Activated naive CD4-positive, alpha-beta T cell treated with anti-CD3 and anti-CD28 coated beads, Interleukin-2, amount 10 ng/mL, durations not matched to agents 7 days and 5 days (primary cell): ENCODE results near the gene YARS1.
A peak's percentile ranks its signal among the peaks of the same experiment; 100 is the strongest.

Source experiments
- CTCF ChIA-PET: fragments of 350-600 bp; sonication (Branson Sonifier 250); formaldehyde crosslinking; loops from one replicate; lab custom pipeline; 2021; ENCODE audit warnings: antibody characterized with exemption; lab: Charles Lee
- DNase-seq: peaks from one replicate; pipeline ENCODE4 v3.0.0-alpha.2; 2020
- H3K27ac Mint-ChIP-seq: one replicate; pipeline ENCODE4 v1.8.0; 2021; ENCODE audit warnings: mild to moderate bottlenecking, moderate library complexity, mixed read lengths
- H3K27me3 Mint-ChIP-seq: one replicate; pipeline ENCODE4 v1.8.0; 2021; ENCODE audit warnings: mild to moderate bottlenecking, mixed read lengths
- H3K36me3 Mint-ChIP-seq: one replicate; pipeline ENCODE4 v1.8.0; 2021; ENCODE audit warnings: mixed read lengths
- H3K4me1 Mint-ChIP-seq: one replicate; pipeline ENCODE4 v1.8.0; 2021; ENCODE audit warnings: mixed read lengths
- H3K4me3 Mint-ChIP-seq: one replicate; pipeline ENCODE4 v1.8.0; 2021; ENCODE audit warnings: mild to moderate bottlenecking, moderate library complexity, mixed read lengths
- H3K9me3 Mint-ChIP-seq: one replicate; pipeline ENCODE4 v1.8.0; 2021; ENCODE audit warnings: mixed read lengths

Gene YARS1

DNA sequence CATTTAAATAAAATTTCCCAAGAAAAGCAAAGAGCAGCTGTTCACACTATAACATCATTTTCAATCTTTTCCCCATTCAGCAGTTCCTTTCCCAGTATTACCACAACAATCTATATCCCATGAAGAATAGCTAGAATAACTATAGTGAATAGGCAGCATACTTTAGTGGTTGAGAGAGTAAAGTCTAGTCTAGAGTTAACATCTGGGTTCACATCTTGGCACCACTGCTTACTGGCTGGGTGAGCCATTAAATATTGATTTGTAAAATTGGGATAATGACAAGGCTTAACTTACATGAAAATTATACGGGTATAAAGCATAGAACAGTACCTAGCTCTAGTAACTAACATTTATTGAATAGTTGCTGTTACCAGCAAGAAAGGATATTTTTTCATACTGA is 14.7 kb upstream of the YARS1 start:
- Mint-ChIP-seq H3K36me3 (peaks cover 69% of the 10 kb centered on the region), H3K27me3 (no peaks in the 10 kb centered on the region), H3K4me1 (peaks cover 6% of the 10 kb centered on the region), H3K4me3 (no peak overlapping the region), H3K27ac (peak overlapping the region; percentile 15), H3K9me3 (no peaks in the 10 kb centered on the region)
- CTCF ChIA-PET: no interaction called here
- no peak for DNase-seq

DNA sequence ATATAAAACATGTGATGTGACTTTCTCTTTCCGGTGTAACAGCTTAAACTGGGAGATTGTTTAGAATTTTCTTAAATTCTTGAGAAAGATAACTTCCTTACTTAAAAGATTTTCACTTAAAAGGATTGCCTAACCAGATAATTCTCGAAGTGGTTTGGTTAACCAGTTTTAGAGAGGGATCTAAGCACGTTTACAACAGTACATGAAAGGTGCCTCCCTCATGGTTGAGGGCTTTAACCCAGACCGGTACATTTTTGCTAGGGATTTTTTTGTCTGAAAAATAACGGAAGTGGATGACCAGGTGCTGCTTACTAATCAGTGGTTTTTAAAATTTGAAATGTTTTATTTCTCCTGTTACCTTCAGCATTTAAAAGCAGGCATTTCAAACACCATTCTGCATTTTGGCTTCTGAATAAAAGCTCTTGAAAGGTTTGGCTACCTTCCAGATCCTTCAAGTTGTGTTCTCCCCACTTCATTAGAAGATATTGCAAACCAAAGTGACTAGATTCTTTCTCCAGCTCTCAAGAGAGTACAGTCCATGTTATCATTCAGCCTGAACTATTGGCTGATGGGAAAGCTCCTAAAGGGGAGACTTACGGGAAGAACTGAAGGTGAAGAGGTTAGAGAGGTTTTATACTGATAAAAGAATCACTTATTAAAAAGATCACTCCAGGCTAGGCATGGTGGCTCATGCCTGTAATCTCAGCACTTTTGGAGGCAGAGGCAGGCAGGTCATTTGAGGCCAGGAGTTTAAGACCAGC is 13.1 kb upstream of the YARS1 start:
- Mint-ChIP-seq H3K36me3 (peaks cover 70% of the 10 kb centered on the region), H3K27me3 (no peaks in the 10 kb centered on the region), H3K4me3 (no peak overlapping the region), H3K4me1 (peaks cover 6% of the 10 kb centered on the region), H3K27ac (no peak overlapping the region), H3K9me3 (no peaks in the 10 kb centered on the region)
- no peak for DNase-seq
- CTCF ChIA-PET: interaction anchor here (0.6 to 1.8 kb wide), 4 partner anchors 37 to 416 kb away, joined by 3 to 5 read pairs (median 4); no protein-coding TSS in a partner anchor

DNA sequence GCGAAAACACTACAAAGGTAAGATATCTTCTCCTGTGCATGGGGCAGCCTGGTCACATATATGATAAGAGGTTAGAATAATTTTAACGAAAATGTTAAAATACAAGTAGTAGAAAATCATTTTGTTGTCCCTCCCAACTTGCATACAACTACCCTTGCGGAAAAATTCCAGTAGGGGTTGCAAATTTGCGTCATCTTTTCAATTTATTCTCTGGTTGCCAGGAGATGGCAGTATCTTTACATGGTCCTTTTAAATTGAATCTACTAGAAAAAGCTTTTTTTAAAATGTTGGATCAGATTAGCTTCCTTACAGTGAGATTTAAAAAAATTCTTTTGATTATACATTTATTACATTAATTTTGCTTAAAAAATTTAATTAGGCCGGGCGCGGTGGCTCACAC is 11.2 kb upstream of the YARS1 start:
- H3K4me1 Mint-ChIP-seq: peaks cover 8% of the 10 kb centered on the region
- CTCF ChIA-PET: interaction anchor here (0.7 to 1.4 kb wide), 2 partner anchors 44 to 112 kb away, joined by 3 to 8 read pairs; no protein-coding TSS in a partner anchor
- H3K9me3 Mint-ChIP-seq: no peaks in the 10 kb centered on the region
- H3K36me3 Mint-ChIP-seq: peaks cover 71% of the 10 kb centered on the region
- H3K27me3 Mint-ChIP-seq: no peaks in the 10 kb centered on the region
- H3K4me3 Mint-ChIP-seq: no peak overlapping the region
- no peak overlapping the region for H3K27ac Mint-ChIP-seq
- DNase-seq: no peak

DNA sequence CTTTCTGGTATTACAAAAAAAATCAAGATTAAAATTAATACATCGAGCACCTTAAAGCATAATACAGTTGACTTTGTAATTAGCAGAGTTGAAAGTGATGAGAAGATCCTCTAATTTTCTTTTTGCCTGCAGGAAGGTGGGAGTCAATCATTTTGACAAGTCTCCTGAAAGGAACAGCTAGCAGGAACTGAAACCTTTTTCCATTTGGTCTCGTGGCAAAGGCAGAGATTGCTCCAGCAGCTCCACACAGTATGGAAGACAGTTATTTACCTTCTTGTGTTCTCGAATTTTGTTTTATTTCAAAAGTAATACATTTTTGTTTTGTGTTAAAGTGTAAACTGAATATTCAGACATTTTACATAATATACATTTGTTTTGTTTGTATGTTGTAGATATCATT is 8.0 kb upstream of the YARS1 start:
- H3K9me3 Mint-ChIP-seq: no peaks in the 10 kb centered on the region
- H3K36me3 Mint-ChIP-seq: peaks cover 58% of the 10 kb centered on the region
- H3K4me3 Mint-ChIP-seq: no peak overlapping the region
- DNase-seq: no peak
- no peak overlapping the region for H3K27ac Mint-ChIP-seq
- H3K27me3 Mint-ChIP-seq: no peaks in the 10 kb centered on the region
- CTCF ChIA-PET: interaction anchor here (0.7 kb wide), 1 partner anchor 79 kb away, joined by 4 read pairs; no protein-coding TSS in a partner anchor
- H3K4me1 Mint-ChIP-seq: peaks cover 23% of the 10 kb centered on the region

DNA sequence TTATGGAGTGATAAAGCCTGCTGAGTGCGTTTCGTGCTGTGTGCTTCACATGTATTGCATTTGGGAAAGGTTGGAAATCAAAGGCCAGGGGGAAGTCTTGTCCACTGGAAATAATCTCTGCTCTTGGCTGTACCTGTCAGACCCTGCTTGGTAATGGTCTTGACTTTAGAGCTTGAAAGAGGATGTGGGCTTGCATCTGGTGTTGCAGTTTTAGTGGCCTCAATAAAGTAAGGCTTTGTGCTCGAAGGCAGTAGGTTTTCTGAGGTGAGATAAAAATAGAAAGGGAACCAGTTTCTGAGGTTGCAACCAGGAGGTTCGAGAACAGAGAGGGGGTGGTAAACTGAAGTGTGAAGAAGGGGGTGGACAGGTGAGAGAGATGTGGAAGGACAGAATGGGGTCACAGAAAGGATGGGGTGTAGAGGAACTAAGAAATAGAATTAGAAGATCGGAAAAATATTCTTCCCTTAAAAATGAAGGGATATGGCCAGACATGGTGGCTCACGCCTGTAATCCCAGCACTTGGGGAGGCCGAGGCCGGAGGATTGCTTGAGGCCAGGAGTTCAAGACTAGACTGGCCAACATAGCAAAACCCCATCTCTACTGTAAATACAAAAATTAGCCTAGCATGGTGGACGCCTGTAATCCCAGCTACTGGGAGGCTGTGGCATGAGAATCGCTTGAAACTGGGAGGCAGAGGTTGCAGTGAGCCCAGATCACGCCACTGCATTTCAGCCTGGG is 1.8 kb upstream of the YARS1 start:
- Mint-ChIP-seq H3K27me3 (no peaks in the 10 kb centered on the region), H3K4me1 (peaks cover 57% of the 10 kb centered on the region), H3K4me3 (peak overlapping the region; percentile 99), H3K9me3 (no peaks in the 10 kb centered on the region), H3K27ac (peak overlapping the region; percentile 93), H3K36me3 (peaks cover 43% of the 10 kb centered on the region)
- CTCF ChIA-PET: no interaction called here
- peak; percentile 51 for DNase-seq

DNA sequence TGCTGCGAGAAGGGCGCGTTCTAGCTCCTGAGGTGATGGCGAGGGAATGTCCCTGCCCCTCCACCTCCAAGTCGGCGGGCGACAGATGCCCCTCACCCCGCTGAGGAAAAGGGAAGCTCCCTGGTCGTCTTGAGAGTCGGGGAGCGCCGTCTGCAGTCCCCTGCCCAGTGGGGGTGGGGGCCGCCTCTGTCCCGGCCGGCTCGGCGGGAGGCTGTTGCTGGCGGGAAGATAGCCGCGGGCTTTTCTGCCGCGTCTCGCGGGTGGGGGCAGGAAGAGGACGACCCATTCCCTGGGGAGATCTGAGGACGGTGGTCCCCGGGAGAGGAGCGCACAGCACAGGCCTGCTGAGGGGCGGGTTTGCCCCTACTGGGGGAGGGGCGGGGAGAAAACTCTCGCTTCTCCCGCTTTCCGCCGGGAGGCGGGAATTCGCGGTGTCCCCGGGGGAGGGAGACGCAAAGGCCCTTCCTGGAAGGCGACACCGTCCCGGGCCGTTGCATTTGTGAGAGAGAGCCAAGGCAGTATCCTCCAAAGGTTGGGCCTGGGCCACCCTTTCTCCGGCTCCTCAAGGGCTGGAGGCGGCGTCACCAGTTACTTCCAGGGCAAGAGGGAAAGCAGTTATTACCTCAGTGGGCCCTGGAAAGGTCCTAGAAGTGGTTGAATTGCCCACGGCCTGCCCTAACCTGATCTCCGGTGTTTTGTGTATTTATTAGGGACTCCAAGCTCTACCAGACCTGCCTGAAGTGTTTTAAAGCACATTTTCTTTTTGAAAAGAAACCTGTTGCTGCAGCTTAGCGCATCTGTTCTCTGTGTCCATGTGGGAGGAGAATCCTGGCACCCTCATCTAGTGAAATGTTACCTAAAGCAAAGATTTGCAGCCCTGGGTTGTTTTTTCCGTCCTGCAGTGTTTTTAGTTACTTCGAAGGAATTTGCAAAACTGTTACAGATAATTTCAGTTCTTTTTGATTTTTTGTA is 943 bp upstream of the YARS1 start:
- DNase-seq: peak; percentile 64
- Mint-ChIP-seq H3K4me3 (peak overlapping the region; percentile 99), H3K4me1 (peaks cover 64% of the 10 kb centered on the region), H3K27ac (peak overlapping the region; percentile 93), H3K27me3 (no peaks in the 10 kb centered on the region), H3K36me3 (peaks cover 47% of the 10 kb centered on the region), H3K9me3 (no peaks in the 10 kb centered on the region)
- CTCF ChIA-PET: no interaction called here

DNA sequence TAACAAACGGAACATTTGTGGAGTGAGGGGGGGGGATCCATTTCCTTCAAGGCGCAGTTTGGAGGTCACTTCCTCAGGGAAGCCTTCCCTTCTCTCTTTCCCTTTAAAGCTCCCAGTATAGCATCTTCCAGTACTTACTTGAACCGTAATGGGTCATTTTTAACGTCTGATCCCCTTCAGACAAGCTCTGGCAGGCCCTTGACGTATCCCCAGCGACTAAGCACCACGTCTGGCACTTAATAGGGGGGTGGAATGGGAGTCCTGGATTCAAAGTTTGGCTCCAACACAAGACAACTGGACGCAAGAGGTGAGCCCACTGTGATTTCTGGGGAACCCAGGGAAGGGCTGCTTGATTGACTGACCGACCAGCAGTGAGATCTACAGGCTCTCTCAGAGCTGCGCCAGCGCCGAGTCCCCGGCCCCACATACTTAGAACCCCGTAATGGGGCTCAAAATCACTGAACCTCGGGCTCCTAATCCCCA is 441 bp downstream of the YARS1 start:
- Mint-ChIP-seq H3K27ac (peak overlapping the region; percentile 93), H3K9me3 (no peaks in the 10 kb centered on the region), H3K27me3 (no peaks in the 10 kb centered on the region), H3K4me1 (peaks cover 67% of the 10 kb centered on the region), H3K4me3 (peak overlapping the region; percentile 99), H3K36me3 (peaks cover 51% of the 10 kb centered on the region)
- no peak for DNase-seq
- CTCF ChIA-PET: no interaction called here

DNA sequence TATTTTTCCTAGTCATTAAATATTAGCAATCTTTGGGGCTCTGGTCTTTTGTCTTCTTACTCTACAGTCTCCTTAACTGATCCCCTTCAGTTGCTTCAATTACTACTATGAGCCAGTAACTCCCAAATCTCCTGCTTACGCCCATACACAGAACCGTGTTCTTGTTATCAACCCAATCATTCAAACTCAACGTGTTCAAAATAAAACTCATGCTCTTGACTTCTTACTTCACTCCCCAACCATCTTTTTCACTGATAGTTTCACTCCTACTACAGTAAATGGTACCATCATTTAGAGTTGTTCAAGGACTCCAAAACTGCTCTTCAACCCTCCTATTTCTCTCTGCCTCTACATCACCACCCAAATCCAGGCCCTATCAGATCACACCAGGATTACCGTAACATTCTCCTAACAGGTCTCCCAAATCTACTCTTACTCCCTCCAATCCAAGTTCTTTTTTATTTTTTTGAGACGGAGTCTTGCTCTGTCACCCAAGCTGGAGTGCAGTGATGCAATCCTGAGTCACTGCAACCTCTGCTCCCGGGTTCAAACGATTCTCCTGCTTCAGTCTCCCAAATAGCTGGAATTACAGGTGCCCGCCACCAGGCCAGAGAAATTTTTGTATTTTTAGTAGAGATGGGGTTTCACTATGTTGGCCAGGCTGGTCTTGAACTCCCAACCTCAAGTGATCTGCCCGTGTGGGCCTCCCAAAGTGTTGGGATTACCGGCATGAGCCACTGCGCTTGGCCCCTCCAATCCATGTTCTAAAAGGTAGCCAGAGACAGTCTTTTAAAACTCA is 3.0 kb downstream of the YARS1 start:
- Mint-ChIP-seq H3K9me3 (no peaks in the 10 kb centered on the region), H3K4me3 (peak overlapping the region; percentile 14), H3K27me3 (no peaks in the 10 kb centered on the region), H3K4me1 (peaks cover 63% of the 10 kb centered on the region), H3K36me3 (peaks cover 69% of the 10 kb centered on the region), H3K27ac (peak overlapping the region; percentile 55)
- no peak for DNase-seq
- CTCF ChIA-PET: interaction anchor here (0.9 kb wide), 1 partner anchor 57 kb away, joined by 3 read pairs; no protein-coding TSS in a partner anchor

DNA sequence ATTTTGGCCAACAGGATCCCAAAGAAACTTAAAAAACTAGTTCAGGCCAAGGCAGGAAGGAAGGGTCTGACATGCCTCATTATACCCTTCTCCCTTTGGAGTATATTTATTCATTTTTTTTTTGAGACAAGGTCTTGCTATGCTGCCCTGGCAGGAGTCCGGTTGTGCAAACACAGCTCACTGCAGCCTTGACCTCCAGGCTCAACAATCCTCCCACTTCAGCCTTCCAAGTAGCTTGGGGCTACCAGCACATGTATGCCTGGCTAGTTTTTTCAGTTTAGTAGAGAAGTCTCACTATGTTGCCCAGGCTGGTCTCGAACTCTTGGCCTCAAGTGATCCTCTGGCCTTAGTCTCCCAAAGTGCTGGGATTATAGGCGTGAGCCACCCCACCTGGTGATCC is 5.2 kb downstream of the YARS1 start:
- peaks cover 59% of the 10 kb centered on the region for H3K4me1 Mint-ChIP-seq
- H3K36me3 Mint-ChIP-seq: peaks cover 82% of the 10 kb centered on the region
- CTCF ChIA-PET: interaction anchor here (0.6 kb wide), 1 partner anchor 647 kb away, joined by 3 read pairs; no protein-coding TSS in a partner anchor
- no peak overlapping the region for H3K27ac Mint-ChIP-seq
- H3K4me3 Mint-ChIP-seq: no peak overlapping the region
- no peaks in the 10 kb centered on the region for H3K9me3 Mint-ChIP-seq
- H3K27me3 Mint-ChIP-seq: no peaks in the 10 kb centered on the region
- DNase-seq: no peak

DNA sequence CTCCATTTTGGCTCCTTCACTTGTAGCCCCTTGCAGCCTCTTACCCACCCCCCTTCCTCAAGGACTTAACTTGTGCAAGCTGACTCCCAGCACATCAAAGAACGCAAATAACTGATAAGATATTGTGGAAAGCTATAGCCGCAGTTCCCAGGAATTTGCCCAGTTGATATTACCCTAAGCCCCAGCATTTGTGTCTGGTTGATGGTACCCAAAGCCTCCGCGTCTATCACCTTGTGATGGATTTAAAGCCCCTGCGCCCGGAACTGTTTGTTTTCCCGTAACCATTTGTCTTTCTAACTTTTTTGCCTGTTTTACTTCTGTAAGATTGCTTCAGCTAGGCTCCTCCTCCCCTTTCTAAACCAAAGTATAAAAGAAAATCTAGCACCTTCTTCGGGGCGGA is 5.9 kb downstream of the YARS1 start:
- Mint-ChIP-seq H3K27me3 (no peaks in the 10 kb centered on the region), H3K4me3 (no peak overlapping the region), H3K9me3 (no peaks in the 10 kb centered on the region), H3K4me1 (peaks cover 56% of the 10 kb centered on the region), H3K36me3 (peaks cover 82% of the 10 kb centered on the region), H3K27ac (no peak overlapping the region)
- DNase-seq: no peak
- CTCF ChIA-PET: interaction anchor here (0.6 kb wide), 2 partner anchors 165 to 648 kb away, joined by 3 read pairs; no protein-coding TSS in a partner anchor

DNA sequence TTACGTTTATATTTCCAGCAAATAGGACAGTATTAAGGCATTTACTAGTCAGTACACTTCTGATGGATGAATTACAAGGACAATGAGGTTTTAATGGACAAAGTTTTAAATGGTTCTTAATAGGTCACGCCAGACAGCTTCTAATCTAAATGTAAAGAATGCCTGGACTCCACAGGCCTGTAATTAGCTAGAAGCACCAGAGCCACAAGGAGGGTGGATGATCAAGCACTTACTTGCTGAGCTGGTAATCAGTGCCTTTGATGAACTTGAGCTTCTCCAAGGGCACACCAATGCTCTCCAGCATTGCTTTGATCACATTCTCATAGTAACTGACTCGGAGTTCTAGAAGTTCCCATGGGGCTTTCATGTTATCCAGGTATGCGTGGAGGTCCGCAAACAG is 6.8 kb downstream of the YARS1 start:
- peaks cover 53% of the 10 kb centered on the region for H3K4me1 Mint-ChIP-seq
- H3K36me3 Mint-ChIP-seq: peaks cover 86% of the 10 kb centered on the region

DNA sequence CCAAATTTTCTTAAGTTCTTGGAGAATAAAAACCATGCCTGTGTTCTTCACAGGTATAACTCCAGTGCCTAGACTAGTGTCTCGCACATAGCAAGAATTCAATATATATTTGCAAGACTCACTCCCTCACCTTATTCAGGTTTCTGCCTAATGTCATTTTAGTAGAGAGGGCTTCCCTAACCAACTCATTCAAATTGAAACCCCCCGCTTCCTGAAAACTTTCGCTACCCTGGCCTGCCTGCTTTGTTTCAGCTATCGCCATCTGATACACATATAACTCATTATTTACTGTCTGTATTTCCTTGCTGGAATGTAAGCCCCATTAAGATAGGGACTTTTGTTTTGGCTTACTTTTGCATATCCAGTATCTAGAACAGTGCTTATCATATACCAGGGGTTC is 8.6 kb downstream of the YARS1 start:
- Mint-ChIP-seq H3K4me3 (no peak overlapping the region), H3K9me3 (no peaks in the 10 kb centered on the region), H3K27ac (no peak overlapping the region), H3K36me3 (peaks cover 80% of the 10 kb centered on the region), H3K27me3 (no peaks in the 10 kb centered on the region), H3K4me1 (peaks cover 35% of the 10 kb centered on the region)
- no peak for DNase-seq
- CTCF ChIA-PET: no interaction called here

More for the DNA sequence above, 6.8 kb downstream of the YARS1 start:
- Mint-ChIP-seq H3K9me3 (no peaks in the 10 kb centered on the region), H3K27ac (no peak overlapping the region), H3K4me3 (no peak overlapping the region), H3K27me3 (no peaks in the 10 kb centered on the region)
- DNase-seq: no peak
- CTCF ChIA-PET: no interaction called here

DNA sequence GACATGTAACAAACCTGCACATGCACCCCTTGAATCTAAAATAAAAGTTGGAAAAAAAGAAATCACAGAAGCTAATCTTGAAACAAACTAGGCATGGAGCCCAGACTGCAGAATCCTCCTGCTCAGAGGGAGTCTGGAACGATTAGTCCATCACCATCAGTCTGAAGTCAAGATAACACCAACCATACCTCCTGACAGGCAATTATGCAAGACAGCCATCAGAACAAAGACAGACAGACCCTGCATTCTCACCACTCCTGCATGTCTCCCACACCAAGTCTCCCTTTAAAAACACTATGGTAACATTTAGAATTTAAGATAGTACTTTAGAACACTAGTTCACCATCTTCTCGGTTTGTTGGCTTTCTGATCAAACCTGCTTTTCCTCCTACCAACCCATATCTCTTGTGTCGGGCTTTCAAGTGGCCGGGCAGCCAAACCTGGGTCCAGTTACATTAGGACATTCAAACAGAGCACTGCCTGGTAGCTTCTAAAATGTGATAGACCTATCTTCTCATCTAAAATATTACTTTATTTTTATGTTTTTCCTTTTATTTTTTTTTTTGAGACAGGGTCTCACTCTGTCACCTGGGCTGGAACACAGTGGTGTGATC is 10.1 kb downstream of the YARS1 start:
- Mint-ChIP-seq H3K4me1 (peaks cover 27% of the 10 kb centered on the region), H3K36me3 (peaks cover 76% of the 10 kb centered on the region), H3K27ac (peak overlapping the region; percentile 55), H3K27me3 (no peaks in the 10 kb centered on the region), H3K4me3 (no peak overlapping the region), H3K9me3 (no peaks in the 10 kb centered on the region)
- CTCF ChIA-PET: no interaction called here
- DNase-seq: no peak
